Endothelial cell (in vitro differentiated cells): Measurements from ENCODE around the gene SGCD. TPM values are rescaled to one million over a fixed set of nuclear protein-coding genes. Genes with fewer than 3 reads are reported as not detected.

Source experiments
- DNase-seq: peaks from one replicate; pipeline ENCODE4 v3.0.0; 2021; ENCODE audit warnings: low spot score
- H3K27ac Mint-ChIP-seq: one replicate; pipeline ENCODE4 v1.8.0; 2021; ENCODE audit warnings: mixed read lengths, inconsistent platforms; ENCODE audit not compliant: unreplicated experiment
- H3K27me3 Mint-ChIP-seq: one replicate; pipeline ENCODE4 v1.8.0; 2021; ENCODE audit warnings: mild to moderate bottlenecking, moderate library complexity, mixed read lengths, inconsistent platforms; ENCODE audit not compliant: unreplicated experiment
- H3K36me3 Mint-ChIP-seq: one replicate; pipeline ENCODE4 v1.8.0; 2021; ENCODE audit warnings: mild to moderate bottlenecking, low read depth, mixed read lengths, inconsistent platforms; ENCODE audit not compliant: unreplicated experiment
- H3K4me1 Mint-ChIP-seq: one replicate; pipeline ENCODE4 v1.8.0; 2021; ENCODE audit warnings: mild to moderate bottlenecking, mixed read lengths, inconsistent platforms; ENCODE audit not compliant: unreplicated experiment
- H3K4me3 Mint-ChIP-seq: one replicate; pipeline ENCODE4 v1.8.0; 2021; ENCODE audit warnings: mild to moderate bottlenecking, mixed read lengths, inconsistent platforms; ENCODE audit not compliant: unreplicated experiment
- H3K9me3 Mint-ChIP-seq: one replicate; pipeline ENCODE4 v1.8.0; 2021; ENCODE audit warnings: mixed read lengths, inconsistent platforms; ENCODE audit not compliant: unreplicated experiment
- CTCF ChIP-seq: fragments of 200-600 bp; sonication (generic); IDR thresholded peaks from one replicate; pipeline ENCODE4 v1.5.0; 2021; ENCODE audit warnings: antibody characterized with exemption; ENCODE audit not compliant: unreplicated experiment
- total RNA-seq: library from RNA; stranded (reverse); fragmentation: NEBNext Ultra II Directional; extraction: Animal tissue kit (Norgen Biotek cat#: 25700); gene quantifications from one replicate; pipeline ENCODE4 v1.2.1, GENCODE V29; 2021; ENCODE audit not compliant: unreplicated experiment

The SGCD gene
- total RNA-seq, 1 donor from 2014 or later: 1.2 TPM

GRCh38 chr5:156617426-156617825 is 290.5 kb downstream of the SGCD start:
- no peak for DNase-seq
- Mint-ChIP-seq H3K9me3 (no peaks in the 10 kb centered on the region), H3K27ac (no peak overlapping the region), H3K36me3 (no peaks in the 10 kb centered on the region), H3K27me3 (no peaks in the 10 kb centered on the region), H3K4me3 (no peak overlapping the region), H3K4me1 (no peaks in the 10 kb centered on the region)
- TF ChIP-seq CTCF: no peak

- no peak overlapping the region for H3K4me3 Mint-ChIP-seq
These were observed 291.6 kb downstream of the SGCD start for GRCh38 chr5:156618601-156619000.

GRCh38 chr5:156621719-156622118 is 294.8 kb downstream of the SGCD start:
- Mint-ChIP-seq H3K4me3 (no peak overlapping the region), H3K27me3 (no peaks in the 10 kb centered on the region), H3K36me3 (no peaks in the 10 kb centered on the region), H3K4me1 (no peaks in the 10 kb centered on the region), H3K27ac (no peak overlapping the region), H3K9me3 (no peaks in the 10 kb centered on the region)
- no peak for TF ChIP-seq CTCF
- no peak for DNase-seq

More at GRCh38 chr5:156618601-156619000, 291.6 kb downstream of the SGCD start:
- no peaks in the 10 kb centered on the region for H3K36me3 Mint-ChIP-seq
- no peaks in the 10 kb centered on the region for H3K9me3 Mint-ChIP-seq
- H3K4me1 Mint-ChIP-seq: no peaks in the 10 kb centered on the region
- no peaks in the 10 kb centered on the region for H3K27me3 Mint-ChIP-seq
- DNase-seq: no peak
- no peak for TF ChIP-seq CTCF
- H3K27ac Mint-ChIP-seq: no peak overlapping the region

- Mint-ChIP-seq H3K4me1 (no peaks in the 10 kb centered on the region), H3K4me3 (no peak overlapping the region), H3K9me3 (no peaks in the 10 kb centered on the region), H3K27me3 (no peaks in the 10 kb centered on the region), H3K36me3 (no peaks in the 10 kb centered on the region), H3K27ac (no peak overlapping the region)
- no peak for TF ChIP-seq CTCF
- no peak for DNase-seq
These were observed 296.5 kb downstream of the SGCD start for GRCh38 chr5:156623381-156624040.

- no peaks in the 10 kb centered on the region for H3K4me1 Mint-ChIP-seq
- no peak overlapping the region for H3K4me3 Mint-ChIP-seq
- H3K36me3 Mint-ChIP-seq: no peaks in the 10 kb centered on the region
- DNase-seq: no peak
- H3K27ac Mint-ChIP-seq: no peak overlapping the region
- no peaks in the 10 kb centered on the region for H3K9me3 Mint-ChIP-seq
- TF ChIP-seq CTCF: no peak
- no peaks in the 10 kb centered on the region for H3K27me3 Mint-ChIP-seq
These were observed 297.7 kb downstream of the SGCD start for GRCh38 chr5:156624686-156625085.
